ENCODE results near the gene APCDD1L. TPM values are rescaled to one million over a fixed set of nuclear protein-coding genes. Genes with fewer than 3 reads are reported as not detected.
"Not testable (repeated sequence)": the region's sequence is repeated elsewhere in the genome, so short reads cannot be mapped to it uniquely, and the experiment has no call there.

APCDD1L gene
- total and polyA plus RNA-seq, 4 donors, result 0.11 to 0.32 (median 0.20) TPM; not detected in 1

GRCh38 chr20:58508762-58509395, 6.3 kb downstream of the APCDD1L start:
- Histone ChIP-seq H3K4me1 (ENCODE audit: control insufficient read depth, insufficient read depth, low read length) (peaks cover 9% of the 10 kb centered on the region), H3K27me3 (ENCODE audit: control insufficient read depth, insufficient read depth, low read length) (peaks cover 16% of the 10 kb centered on the region), H3K27ac (ENCODE audit: low read depth, low read length) (no peak overlapping the region), H3K4me3 (ENCODE audit: low read depth, low read length) (no peak overlapping the region), H3K9me3 (ENCODE audit: control insufficient read depth, insufficient read depth, low read length) (peaks cover 8% of the 10 kb centered on the region), H3K36me3 (ENCODE audit: control insufficient read depth, insufficient read depth, low read length) (no peaks in the 10 kb centered on the region)
- no peak for DNase-seq (ENCODE audit: low read depth in 4 of 6, low spot score in 6 of 6)
- WGBS (ENCODE audit: insufficient coverage), result 97% methylated on average over 14 of the region's 17 CpGs

GRCh38 chr20:58506999-58507398, 8.2 kb downstream of the APCDD1L start:
- WGBS (ENCODE audit: insufficient coverage), result no CpG with 5 or more reads among the region's 3 CpGs

DNA sequence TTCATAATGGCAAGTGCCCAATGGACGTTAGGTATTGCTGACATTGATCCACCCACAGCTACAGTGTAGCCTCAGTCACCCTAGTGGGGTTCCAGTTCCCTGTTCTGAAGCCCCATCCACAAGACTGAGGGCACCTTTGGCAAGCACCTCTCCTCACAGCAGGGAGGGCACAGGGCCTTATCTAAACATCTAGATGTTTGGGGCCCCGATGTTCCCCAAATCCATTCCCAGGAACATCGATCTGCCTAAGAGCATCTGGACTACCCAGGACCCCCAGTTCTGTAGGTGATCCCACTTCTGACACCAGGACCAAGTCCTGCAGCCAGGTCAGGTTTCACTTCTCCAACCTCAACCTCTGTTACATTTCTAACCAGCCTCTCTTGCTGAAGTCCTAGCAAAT, 10.6 kb downstream of the APCDD1L start:
- Histone ChIP-seq H3K4me3 (ENCODE audit: low read depth, low read length) (no peak overlapping the region), H3K9me3 (ENCODE audit: control insufficient read depth, insufficient read depth, low read length) (peaks cover 9% of the 10 kb centered on the region), H3K36me3 (ENCODE audit: control insufficient read depth, insufficient read depth, low read length) (no peaks in the 10 kb centered on the region), H3K4me1 (ENCODE audit: control insufficient read depth, insufficient read depth, low read length) (no peaks in the 10 kb centered on the region), H3K27ac (ENCODE audit: low read depth, low read length) (no peak overlapping the region), H3K27me3 (ENCODE audit: control insufficient read depth, insufficient read depth, low read length) (no peaks in the 10 kb centered on the region)
- WGBS (ENCODE audit: insufficient coverage), result 87% methylated on average over 3 of the region's 3 CpGs
- no peak for DNase-seq (ENCODE audit: low read depth in 4 of 6, low spot score in 6 of 6)

More at GRCh38 chr20:58506999-58507398, 8.2 kb downstream of the APCDD1L start:
- not testable (repeated sequence) for H3K36me3 ChIP-seq (ENCODE audit: control insufficient read depth, insufficient read depth, low read length); H3K27ac ChIP-seq (ENCODE audit: low read depth, low read length); H3K4me3 ChIP-seq (ENCODE audit: low read depth, low read length); DNase-seq (ENCODE audit: low read depth in 4 of 6, low spot score in 6 of 6); H3K9me3 ChIP-seq (ENCODE audit: control insufficient read depth, insufficient read depth, low read length); H3K4me1 ChIP-seq (ENCODE audit: control insufficient read depth, insufficient read depth, low read length); H3K27me3 ChIP-seq (ENCODE audit: control insufficient read depth, insufficient read depth, low read length)

GRCh38 chr20:58503668-58504067, 11.5 kb downstream of the APCDD1L start:
- DNase-seq (ENCODE audit: low read depth in 4 of 6, low spot score in 6 of 6), result no peak
- H3K27ac ChIP-seq (ENCODE audit: low read depth, low read length), result no peak overlapping the region
- H3K36me3 ChIP-seq (ENCODE audit: control insufficient read depth, insufficient read depth, low read length), result no peaks in the 10 kb centered on the region
- H3K27me3 ChIP-seq (ENCODE audit: control insufficient read depth, insufficient read depth, low read length), result no peaks in the 10 kb centered on the region
- peaks cover under 1% of the 10 kb centered on the region for H3K4me1 ChIP-seq (ENCODE audit: control insufficient read depth, insufficient read depth, low read length)
- 70% methylated on average over 1 of the region's 1 CpG for WGBS (ENCODE audit: insufficient coverage)
- H3K4me3 ChIP-seq (ENCODE audit: low read depth, low read length), result no peak overlapping the region
- H3K9me3 ChIP-seq (ENCODE audit: control insufficient read depth, insufficient read depth, low read length), result peaks cover 9% of the 10 kb centered on the region

DNA sequence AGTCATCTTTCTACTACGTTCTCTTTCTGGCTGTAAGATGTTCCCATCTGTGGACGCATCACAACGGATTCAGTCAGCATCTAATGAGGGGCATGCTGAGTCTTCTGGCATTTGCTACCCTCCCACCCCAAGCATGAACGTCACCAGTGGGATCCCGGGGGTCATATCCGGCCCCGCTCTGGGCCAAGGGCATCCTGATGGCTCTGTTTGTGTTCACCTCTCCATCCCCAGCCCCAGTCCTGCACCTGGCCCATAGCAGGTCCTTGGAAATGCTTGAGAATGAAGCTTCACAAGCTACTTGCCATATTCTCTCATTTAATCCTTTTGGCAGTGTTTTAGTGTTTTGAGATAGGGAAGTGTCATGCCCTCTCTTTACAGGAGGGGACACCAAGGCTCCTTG, 14.9 kb downstream of the APCDD1L start:
- Histone ChIP-seq H3K9me3 (ENCODE audit: control insufficient read depth, insufficient read depth, low read length) (peaks cover 6% of the 10 kb centered on the region), H3K36me3 (ENCODE audit: control insufficient read depth, insufficient read depth, low read length) (no peaks in the 10 kb centered on the region), H3K27ac (ENCODE audit: low read depth, low read length) (no peak overlapping the region), H3K27me3 (ENCODE audit: control insufficient read depth, insufficient read depth, low read length) (no peaks in the 10 kb centered on the region), H3K4me1 (ENCODE audit: control insufficient read depth, insufficient read depth, low read length) (peaks cover 21% of the 10 kb centered on the region), H3K4me3 (ENCODE audit: low read depth, low read length) (no peak overlapping the region)
- DNase-seq (ENCODE audit: low read depth in 4 of 6, low spot score in 6 of 6), result no peak
- WGBS (ENCODE audit: insufficient coverage), result 83% methylated on average over 4 of the region's 7 CpGs

GRCh38 chr20:58498470-58499068, 16.6 kb downstream of the APCDD1L start:
- Histone ChIP-seq H3K27me3 (ENCODE audit: control insufficient read depth, insufficient read depth, low read length) (no peaks in the 10 kb centered on the region), H3K9me3 (ENCODE audit: control insufficient read depth, insufficient read depth, low read length) (no peaks in the 10 kb centered on the region), H3K4me1 (ENCODE audit: control insufficient read depth, insufficient read depth, low read length) (peaks cover 21% of the 10 kb centered on the region), H3K27ac (ENCODE audit: low read depth, low read length) (no peak overlapping the region), H3K4me3 (ENCODE audit: low read depth, low read length) (no peak overlapping the region), H3K36me3 (ENCODE audit: control insufficient read depth, insufficient read depth, low read length) (no peaks in the 10 kb centered on the region)
- no peak for DNase-seq (ENCODE audit: low read depth in 4 of 6, low spot score in 6 of 6)
- 90% methylated on average over 9 of the region's 9 CpGs for WGBS (ENCODE audit: insufficient coverage)

- Histone ChIP-seq H3K4me3 (ENCODE audit: low read depth, low read length) (no peak overlapping the region), H3K27me3 (ENCODE audit: control insufficient read depth, insufficient read depth, low read length) (no peaks in the 10 kb centered on the region), H3K4me1 (ENCODE audit: control insufficient read depth, insufficient read depth, low read length) (peaks cover 21% of the 10 kb centered on the region), H3K27ac (ENCODE audit: low read depth, low read length) (no peak overlapping the region), H3K9me3 (ENCODE audit: control insufficient read depth, insufficient read depth, low read length) (no peaks in the 10 kb centered on the region), H3K36me3 (ENCODE audit: control insufficient read depth, insufficient read depth, low read length) (no peaks in the 10 kb centered on the region)
- DNase-seq (ENCODE audit: low read depth in 4 of 6, low spot score in 6 of 6), result peak in 1 of 6 donors; percentile 61
- 63% methylated on average over 4 of the region's 13 CpGs for WGBS (ENCODE audit: insufficient coverage)
These were observed 17.3 kb downstream of the APCDD1L start for GRCh38 chr20:58497724-58498469.

DNA sequence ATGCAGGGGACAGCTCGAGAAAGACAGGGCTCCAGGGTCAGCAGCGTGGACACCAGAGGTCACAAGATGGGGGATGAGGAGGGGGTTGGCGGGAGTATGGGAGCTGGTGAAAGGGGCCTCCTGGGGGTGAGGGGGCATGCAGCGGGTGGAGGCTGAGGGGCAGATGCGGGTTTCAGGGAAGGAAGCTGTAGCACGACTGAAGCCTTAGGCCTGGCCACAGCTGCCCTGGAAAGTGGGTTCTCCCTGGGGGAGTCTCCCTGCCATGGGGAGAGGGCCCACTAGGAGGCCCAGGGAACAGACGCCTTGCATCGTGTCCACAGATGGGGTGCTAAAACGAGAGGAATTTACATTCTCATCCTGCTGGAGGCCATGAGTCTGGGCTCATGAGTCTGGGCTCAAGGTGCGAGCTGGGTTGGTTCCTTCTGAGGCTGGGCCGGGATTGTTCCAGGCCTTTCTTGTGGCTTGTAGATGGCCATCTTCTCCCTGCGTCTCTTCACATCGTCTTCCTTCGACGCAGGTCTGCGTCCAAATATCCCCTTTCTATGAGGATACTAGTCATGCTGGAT, 18.0 kb downstream of the APCDD1L start:
- Histone ChIP-seq H3K27me3 (ENCODE audit: control insufficient read depth, insufficient read depth, low read length) (no peaks in the 10 kb centered on the region), H3K36me3 (ENCODE audit: control insufficient read depth, insufficient read depth, low read length) (no peaks in the 10 kb centered on the region), H3K27ac (ENCODE audit: low read depth, low read length) (no peak overlapping the region), H3K4me3 (ENCODE audit: low read depth, low read length) (no peak overlapping the region), H3K4me1 (ENCODE audit: control insufficient read depth, insufficient read depth, low read length) (peaks cover 21% of the 10 kb centered on the region), H3K9me3 (ENCODE audit: control insufficient read depth, insufficient read depth, low read length) (no peaks in the 10 kb centered on the region)
- DNase-seq (ENCODE audit: low read depth in 4 of 6, low spot score in 6 of 6), result no peak
- 77% methylated on average over 16 of the region's 16 CpGs for WGBS (ENCODE audit: insufficient coverage)

DNA sequence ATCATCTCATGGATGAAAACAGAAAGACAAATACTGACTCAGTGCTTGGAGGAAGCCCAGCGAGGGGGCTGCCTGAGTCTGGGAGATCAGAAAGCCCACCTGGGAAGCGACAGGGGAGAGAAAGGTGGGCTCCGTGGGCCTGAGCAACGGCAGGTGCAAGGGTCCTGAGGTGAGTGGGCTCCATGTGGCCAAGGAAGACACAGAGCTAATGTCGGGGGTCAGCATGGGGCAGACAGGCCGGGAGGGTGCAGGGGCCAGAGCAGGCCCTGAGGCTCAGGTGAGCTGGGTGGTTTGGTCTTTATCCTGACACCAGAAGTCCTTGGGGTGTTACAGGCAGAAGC, 18.8 kb downstream of the APCDD1L start:
- H3K27ac ChIP-seq (ENCODE audit: low read depth, low read length), result no peak overlapping the region
- H3K4me1 ChIP-seq (ENCODE audit: control insufficient read depth, insufficient read depth, low read length), result peaks cover 21% of the 10 kb centered on the region
- WGBS (ENCODE audit: insufficient coverage), result 89% methylated on average over 6 of the region's 6 CpGs
- no peak overlapping the region for H3K4me3 ChIP-seq (ENCODE audit: low read depth, low read length)
- H3K9me3 ChIP-seq (ENCODE audit: control insufficient read depth, insufficient read depth, low read length), result no peaks in the 10 kb centered on the region
- H3K36me3 ChIP-seq (ENCODE audit: control insufficient read depth, insufficient read depth, low read length), result no peaks in the 10 kb centered on the region
- no peak for DNase-seq (ENCODE audit: low read depth in 4 of 6, low spot score in 6 of 6)
- no peaks in the 10 kb centered on the region for H3K27me3 ChIP-seq (ENCODE audit: control insufficient read depth, insufficient read depth, low read length)

Measured in spinal cord (tissue), 10 donors.